Measurements from ENCODE around the gene EVI5.

DNA sequence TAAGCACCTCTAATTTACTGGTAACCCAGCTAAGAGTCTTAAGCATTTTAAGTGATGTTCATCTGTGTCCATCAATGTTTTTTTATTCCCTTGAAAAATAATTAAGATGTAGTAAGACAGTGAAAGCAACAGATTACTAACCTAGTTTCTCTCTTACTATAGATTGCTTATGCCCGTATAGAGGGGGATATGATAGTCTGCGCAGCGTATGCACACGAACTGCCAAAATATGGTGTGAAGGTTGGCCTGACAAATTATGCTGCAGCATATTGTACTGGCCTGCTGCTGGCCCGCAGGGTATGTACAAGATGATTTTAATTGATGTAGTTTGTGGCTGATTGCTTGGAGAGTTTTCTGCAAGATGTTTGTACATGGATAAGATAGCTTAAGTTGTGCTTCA, 49.7 kb upstream of the EVI5 start:
- TF ChIP-seq, protein P1, sequence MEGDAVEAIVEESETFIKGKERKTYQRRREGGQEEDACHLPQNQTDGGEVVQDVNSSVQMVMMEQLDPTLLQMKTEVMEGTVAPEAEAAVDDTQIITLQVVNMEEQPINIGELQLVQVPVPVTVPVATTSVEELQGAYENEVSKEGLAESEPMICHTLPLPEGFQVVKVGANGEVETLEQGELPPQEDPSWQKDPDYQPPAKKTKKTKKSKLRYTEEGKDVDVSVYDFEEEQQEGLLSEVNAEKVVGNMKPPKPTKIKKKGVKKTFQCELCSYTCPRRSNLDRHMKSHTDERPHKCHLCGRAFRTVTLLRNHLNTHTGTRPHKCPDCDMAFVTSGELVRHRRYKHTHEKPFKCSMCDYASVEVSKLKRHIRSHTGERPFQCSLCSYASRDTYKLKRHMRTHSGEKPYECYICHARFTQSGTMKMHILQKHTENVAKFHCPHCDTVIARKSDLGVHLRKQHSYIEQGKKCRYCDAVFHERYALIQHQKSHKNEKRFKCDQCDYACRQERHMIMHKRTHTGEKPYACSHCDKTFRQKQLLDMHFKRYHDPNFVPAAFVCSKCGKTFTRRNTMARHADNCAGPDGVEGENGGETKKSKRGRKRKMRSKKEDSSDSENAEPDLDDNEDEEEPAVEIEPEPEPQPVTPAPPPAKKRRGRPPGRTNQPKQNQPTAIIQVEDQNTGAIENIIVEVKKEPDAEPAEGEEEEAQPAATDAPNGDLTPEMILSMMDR (IDR thresholded peaks at IDR 0.05), result no peak
- no peak for TF ChIP-seq POLR2A (IDR thresholded peaks at IDR 0.05)
